Stomach smooth muscle (tissue), 2 donors: ENCODE measurements around the gene FGF9.

Source experiments
- H3K27ac ChIP-seq: one replicate; pipeline ENCODE4 v1.7.0; 2013; ENCODE audit warnings: mild to moderate bottlenecking, low read length, inconsistent platforms
- H3K27me3 ChIP-seq, 2 donors: one replicate each; pipeline ENCODE4 v1.7.0; 2013; ENCODE audit warnings: low read length in 2 of 2; ENCODE audit not compliant: insufficient read depth in 2 of 2, control insufficient read depth in 1 of 2
- H3K36me3 ChIP-seq, 2 donors: one replicate each; pipeline ENCODE4 v1.7.0; 2013; ENCODE audit warnings: low read length in 2 of 2; ENCODE audit not compliant: control insufficient read depth in 2 of 2, insufficient read depth in 2 of 2
- H3K4me1 ChIP-seq: one replicate; pipeline ENCODE4 v1.7.0; 2013; ENCODE audit warnings: low read length; ENCODE audit not compliant: control insufficient read depth, insufficient read depth
- H3K4me3 ChIP-seq, 2 donors: one replicate each; pipeline ENCODE4 v1.7.0; 2013; ENCODE audit warnings: low read length in 2 of 2
- H3K9ac ChIP-seq, 2 donors: one replicate each; pipeline ENCODE4 v1.7.0; 2013; ENCODE audit warnings: low read length in 2 of 2, mild to moderate bottlenecking in 1 of 2
- H3K9me3 ChIP-seq, 2 donors: one replicate each; pipeline ENCODE4 v1.7.0; 2013; ENCODE audit warnings: low read length in 2 of 2; ENCODE audit not compliant: control insufficient read depth in 2 of 2
- donor health status: healthy.
- donor health status: Pancreatic carcinoma.

Gene FGF9

GRCh38 chr13:21710163-21710562 lies 39.3 kb downstream of the FGF9 start:
- no peak overlapping the region for H3K9ac ChIP-seq
- no peaks in the 10 kb centered on the region for H3K36me3 ChIP-seq
- no peak overlapping the region for H3K4me3 ChIP-seq
- no peaks in the 10 kb centered on the region for H3K4me1 ChIP-seq
- no peaks in the 10 kb centered on the region for H3K9me3 ChIP-seq
- no peaks in the 10 kb centered on the region for H3K27me3 ChIP-seq
- H3K27ac ChIP-seq = no peak overlapping the region

- no peaks in the 10 kb centered on the region for H3K9me3 ChIP-seq
- H3K9ac ChIP-seq = no peak overlapping the region
- H3K27ac ChIP-seq = no peak overlapping the region
- no peaks in the 10 kb centered on the region for H3K4me1 ChIP-seq
- no peaks in the 10 kb centered on the region for H3K36me3 ChIP-seq
- no peak overlapping the region for H3K4me3 ChIP-seq
- peaks cover 0 to 3% of the 10 kb centered on the region in 2 donors for H3K27me3 ChIP-seq
These were observed 46.9 kb downstream of the FGF9 start for GRCh38 chr13:21717817-21718216.

GRCh38 chr13:21719463-21719862 lies 48.6 kb downstream of the FGF9 start:
- H3K9ac ChIP-seq = no peak overlapping the region
- H3K36me3 ChIP-seq = no peaks in the 10 kb centered on the region
- peaks cover 0 to 3% of the 10 kb centered on the region in 2 donors for H3K27me3 ChIP-seq
- peaks cover 0 to 2% of the 10 kb centered on the region in 2 donors for H3K9me3 ChIP-seq
- H3K27ac ChIP-seq = no peak overlapping the region
- no peak overlapping the region for H3K4me3 ChIP-seq
- H3K4me1 ChIP-seq = no peaks in the 10 kb centered on the region

- Histone ChIP-seq H3K9me3 (peaks cover 0 to 2% of the 10 kb centered on the region in 2 donors), H3K27ac (no peak overlapping the region), H3K4me3 (no peak overlapping the region), H3K27me3 (peaks cover 0 to 3% of the 10 kb centered on the region in 2 donors), H3K9ac (no peak overlapping the region), H3K36me3 (no peaks in the 10 kb centered on the region), H3K4me1 (no peaks in the 10 kb centered on the region)
These were observed 53.1 kb downstream of the FGF9 start for GRCh38 chr13:21723807-21724505.

- Histone ChIP-seq H3K27ac (no peak overlapping the region), H3K27me3 (no peaks in the 10 kb centered on the region), H3K9me3 (no peaks in the 10 kb centered on the region), H3K4me1 (no peaks in the 10 kb centered on the region), H3K36me3 (no peaks in the 10 kb centered on the region), H3K4me3 (no peak overlapping the region), H3K9ac (no peak overlapping the region)
These were observed 59.5 kb downstream of the FGF9 start for GRCh38 chr13:21730186-21730880.

- Histone ChIP-seq H3K4me1 (peaks cover 8% of the 10 kb centered on the region), H3K36me3 (no peaks in the 10 kb centered on the region), H3K27me3 (no peaks in the 10 kb centered on the region), H3K9ac (no peak overlapping the region), H3K27ac (no peak overlapping the region), H3K9me3 (no peaks in the 10 kb centered on the region), H3K4me3 (no peak overlapping the region)
These were observed 62.8 kb downstream of the FGF9 start for GRCh38 chr13:21733475-21734263.

GRCh38 chr13:21734961-21735360 lies 64.1 kb downstream of the FGF9 start:
- Histone ChIP-seq H3K36me3 (no peaks in the 10 kb centered on the region), H3K27me3 (no peaks in the 10 kb centered on the region), H3K9me3 (no peaks in the 10 kb centered on the region), H3K9ac (no peak overlapping the region), H3K27ac (no peak overlapping the region), H3K4me1 (peaks cover 8% of the 10 kb centered on the region), H3K4me3 (no peak overlapping the region)

- Histone ChIP-seq H3K27ac (no peak overlapping the region), H3K4me3 (peak overlapping the region; percentile 2 to 54), H3K9me3 (no peaks in the 10 kb centered on the region), H3K27me3 (no peaks in the 10 kb centered on the region), H3K36me3 (no peaks in the 10 kb centered on the region), H3K4me1 (peaks cover 8% of the 10 kb centered on the region), H3K9ac (peak overlapping the region; percentile 12 to 21)
These were observed 65.0 kb downstream of the FGF9 start for GRCh38 chr13:21735701-21736401.

- no peak overlapping the region for H3K9ac ChIP-seq
- H3K27me3 ChIP-seq = no peaks in the 10 kb centered on the region
These were observed 66.1 kb downstream of the FGF9 start for GRCh38 chr13:21736926-21737325.

GRCh38 chr13:21738630-21739029 lies 67.8 kb downstream of the FGF9 start:
- H3K27me3 ChIP-seq = no peaks in the 10 kb centered on the region
- no peaks in the 10 kb centered on the region for H3K36me3 ChIP-seq
- H3K4me1 ChIP-seq = peaks cover 8% of the 10 kb centered on the region
- H3K9ac ChIP-seq = no peak overlapping the region
- H3K9me3 ChIP-seq = no peaks in the 10 kb centered on the region
- no peak overlapping the region for H3K27ac ChIP-seq
- no peak overlapping the region for H3K4me3 ChIP-seq

More at GRCh38 chr13:21736926-21737325, 66.1 kb downstream of the FGF9 start:
- H3K4me3 ChIP-seq = no peak overlapping the region
- H3K36me3 ChIP-seq = no peaks in the 10 kb centered on the region
- no peak overlapping the region for H3K27ac ChIP-seq
- peaks cover 8% of the 10 kb centered on the region for H3K4me1 ChIP-seq
- H3K9me3 ChIP-seq = no peaks in the 10 kb centered on the region
